Upper lobe of left lung (tissue), 4 donors: ENCODE results near the gene CACNG1.

Experiments
- EP300 ChIP-seq, 4 donors: sonication (generic); formaldehyde crosslinking; IDR thresholded peaks; one replicate each; pipeline ENCODE4 v1.5.1; 2017; ENCODE audit warnings: antibody characterized with exemption in 4 of 4, control low read depth in 2 of 4
- POLR2AphosphoS5 ChIP-seq, 2 donors: sonication (generic); formaldehyde crosslinking; IDR thresholded peaks; one replicate each; pipeline ENCODE4 v1.5.1; 2017; ENCODE audit warnings: antibody characterized with exemption in 2 of 2
- TF ChIP-seq, protein P1 (sequence below), 6 experiments: fragments of 450-650 bp in 4 of 6; fragments of 200-600 bp in 2 of 6; sonication (generic) in 2 of 6; IDR thresholded peaks; one replicate each; pipeline ENCODE4 v1.5.1; 2016 to 2019; ENCODE audit warnings: antibody characterized with exemption in 6 of 6

DNA sequence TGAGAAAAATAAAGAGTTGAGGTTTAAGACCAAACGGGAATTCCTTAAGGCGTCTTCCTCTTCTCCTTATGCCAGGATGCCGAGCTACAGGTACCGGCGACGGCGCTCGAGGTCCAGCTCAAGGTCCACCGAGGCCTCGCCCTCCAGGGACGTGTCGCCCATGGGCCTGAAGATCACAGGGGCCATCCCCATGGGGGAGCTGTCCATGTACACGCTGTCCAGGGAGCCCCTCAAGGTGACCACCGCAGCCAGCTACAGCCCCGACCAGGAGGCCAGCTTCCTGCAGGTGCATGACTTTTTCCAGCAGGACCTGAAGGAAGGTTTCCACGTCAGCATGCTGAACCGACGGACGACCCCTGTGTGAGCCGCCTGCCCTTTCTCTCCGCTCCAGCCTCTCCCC is 13.7 kb upstream of the CACNG1 start:
- TF ChIP-seq, protein P1, sequence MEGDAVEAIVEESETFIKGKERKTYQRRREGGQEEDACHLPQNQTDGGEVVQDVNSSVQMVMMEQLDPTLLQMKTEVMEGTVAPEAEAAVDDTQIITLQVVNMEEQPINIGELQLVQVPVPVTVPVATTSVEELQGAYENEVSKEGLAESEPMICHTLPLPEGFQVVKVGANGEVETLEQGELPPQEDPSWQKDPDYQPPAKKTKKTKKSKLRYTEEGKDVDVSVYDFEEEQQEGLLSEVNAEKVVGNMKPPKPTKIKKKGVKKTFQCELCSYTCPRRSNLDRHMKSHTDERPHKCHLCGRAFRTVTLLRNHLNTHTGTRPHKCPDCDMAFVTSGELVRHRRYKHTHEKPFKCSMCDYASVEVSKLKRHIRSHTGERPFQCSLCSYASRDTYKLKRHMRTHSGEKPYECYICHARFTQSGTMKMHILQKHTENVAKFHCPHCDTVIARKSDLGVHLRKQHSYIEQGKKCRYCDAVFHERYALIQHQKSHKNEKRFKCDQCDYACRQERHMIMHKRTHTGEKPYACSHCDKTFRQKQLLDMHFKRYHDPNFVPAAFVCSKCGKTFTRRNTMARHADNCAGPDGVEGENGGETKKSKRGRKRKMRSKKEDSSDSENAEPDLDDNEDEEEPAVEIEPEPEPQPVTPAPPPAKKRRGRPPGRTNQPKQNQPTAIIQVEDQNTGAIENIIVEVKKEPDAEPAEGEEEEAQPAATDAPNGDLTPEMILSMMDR (IDR thresholded peaks at IDR 0.05) = no peak
- TF ChIP-seq POLR2AphosphoS5 (IDR thresholded peaks at IDR 0.05) (no peak), EP300 (IDR thresholded peaks at IDR 0.05) (no peak)
